ENCODE data around the gene MRPL40.

DNA sequence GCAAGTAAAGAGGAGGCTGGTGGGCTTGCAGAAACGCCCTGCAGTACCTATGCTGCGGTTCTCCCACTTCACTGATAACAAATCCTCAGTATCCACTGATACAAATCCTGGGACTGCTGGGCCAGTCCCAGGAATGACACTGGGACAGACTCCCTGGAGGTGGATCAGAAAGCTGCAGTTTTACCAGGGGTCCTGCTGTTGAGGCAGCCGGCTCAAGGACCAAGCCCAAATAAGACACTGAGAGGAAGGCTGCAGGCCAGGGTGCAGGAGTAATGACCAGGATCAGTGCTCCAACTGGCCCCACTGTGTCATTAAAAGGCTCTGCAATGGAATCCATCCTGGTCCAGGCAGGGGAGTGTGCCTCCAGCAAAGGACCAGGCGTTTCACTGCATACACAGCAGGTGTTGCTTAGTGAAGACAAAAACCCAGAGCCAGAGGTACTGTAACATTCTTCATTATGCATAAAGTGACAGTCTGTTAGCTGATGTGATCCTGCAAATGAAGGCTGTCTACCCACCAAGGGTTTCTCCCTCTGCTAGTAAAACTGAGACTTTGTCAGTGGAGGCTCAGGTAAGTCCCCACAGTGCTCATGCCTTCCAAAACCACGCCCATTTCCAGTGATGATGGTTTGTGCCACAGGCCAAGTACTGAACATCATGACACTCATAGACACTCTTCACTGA is 16.5 kb downstream of the MRPL40 start:
- TF ChIP-seq, protein P1, sequence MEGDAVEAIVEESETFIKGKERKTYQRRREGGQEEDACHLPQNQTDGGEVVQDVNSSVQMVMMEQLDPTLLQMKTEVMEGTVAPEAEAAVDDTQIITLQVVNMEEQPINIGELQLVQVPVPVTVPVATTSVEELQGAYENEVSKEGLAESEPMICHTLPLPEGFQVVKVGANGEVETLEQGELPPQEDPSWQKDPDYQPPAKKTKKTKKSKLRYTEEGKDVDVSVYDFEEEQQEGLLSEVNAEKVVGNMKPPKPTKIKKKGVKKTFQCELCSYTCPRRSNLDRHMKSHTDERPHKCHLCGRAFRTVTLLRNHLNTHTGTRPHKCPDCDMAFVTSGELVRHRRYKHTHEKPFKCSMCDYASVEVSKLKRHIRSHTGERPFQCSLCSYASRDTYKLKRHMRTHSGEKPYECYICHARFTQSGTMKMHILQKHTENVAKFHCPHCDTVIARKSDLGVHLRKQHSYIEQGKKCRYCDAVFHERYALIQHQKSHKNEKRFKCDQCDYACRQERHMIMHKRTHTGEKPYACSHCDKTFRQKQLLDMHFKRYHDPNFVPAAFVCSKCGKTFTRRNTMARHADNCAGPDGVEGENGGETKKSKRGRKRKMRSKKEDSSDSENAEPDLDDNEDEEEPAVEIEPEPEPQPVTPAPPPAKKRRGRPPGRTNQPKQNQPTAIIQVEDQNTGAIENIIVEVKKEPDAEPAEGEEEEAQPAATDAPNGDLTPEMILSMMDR (IDR thresholded peaks at IDR 0.05): no peak
- TF ChIP-seq POLR2AphosphoS5 (IDR thresholded peaks at IDR 0.05) (no peak), POLR2A (IDR thresholded peaks at IDR 0.05) (no peak)
